Measurements from ENCODE around the gene UNC80. TPM values are rescaled to one million over a fixed set of nuclear protein-coding genes. Genes with fewer than 3 reads are reported as not detected.

Gene UNC80
- total and polyA plus RNA-seq, 2 donors (not counting 3 experiments of a cell fraction or from before 2014, with no cell fraction given), result not detected

DNA sequence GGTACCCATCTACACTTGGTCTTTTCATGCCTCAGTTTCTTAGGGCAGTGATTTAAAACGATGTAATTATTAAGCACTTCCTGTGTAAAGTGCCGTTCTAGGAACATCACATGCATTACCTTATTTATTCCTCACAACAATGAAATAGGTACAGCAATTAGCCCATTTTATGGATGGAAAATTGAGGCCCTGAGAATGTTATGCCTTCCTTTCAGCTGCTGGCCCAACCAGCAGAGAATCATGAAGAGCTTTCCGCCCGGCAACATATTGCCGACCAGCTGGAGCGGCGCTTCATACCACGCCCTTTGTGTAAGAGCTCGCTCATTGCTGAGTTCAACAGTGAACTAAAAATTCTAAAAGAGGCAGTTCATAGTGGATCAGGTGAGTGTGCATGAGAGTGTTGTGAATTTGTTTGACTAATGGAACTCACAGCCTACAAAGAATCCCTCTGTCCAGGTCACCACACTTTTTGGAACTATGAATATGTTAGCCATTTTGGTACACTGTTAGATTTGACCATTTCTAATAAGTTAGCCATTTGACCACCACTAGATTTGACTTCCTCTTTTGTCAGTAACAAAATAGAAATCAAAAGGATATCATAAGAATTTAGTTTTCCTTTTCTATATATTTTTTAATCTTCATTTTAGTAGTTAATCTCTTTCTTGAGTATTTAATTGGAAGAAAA is 205.2 kb downstream of the UNC80 start:
- TF ChIP-seq, protein P1, sequence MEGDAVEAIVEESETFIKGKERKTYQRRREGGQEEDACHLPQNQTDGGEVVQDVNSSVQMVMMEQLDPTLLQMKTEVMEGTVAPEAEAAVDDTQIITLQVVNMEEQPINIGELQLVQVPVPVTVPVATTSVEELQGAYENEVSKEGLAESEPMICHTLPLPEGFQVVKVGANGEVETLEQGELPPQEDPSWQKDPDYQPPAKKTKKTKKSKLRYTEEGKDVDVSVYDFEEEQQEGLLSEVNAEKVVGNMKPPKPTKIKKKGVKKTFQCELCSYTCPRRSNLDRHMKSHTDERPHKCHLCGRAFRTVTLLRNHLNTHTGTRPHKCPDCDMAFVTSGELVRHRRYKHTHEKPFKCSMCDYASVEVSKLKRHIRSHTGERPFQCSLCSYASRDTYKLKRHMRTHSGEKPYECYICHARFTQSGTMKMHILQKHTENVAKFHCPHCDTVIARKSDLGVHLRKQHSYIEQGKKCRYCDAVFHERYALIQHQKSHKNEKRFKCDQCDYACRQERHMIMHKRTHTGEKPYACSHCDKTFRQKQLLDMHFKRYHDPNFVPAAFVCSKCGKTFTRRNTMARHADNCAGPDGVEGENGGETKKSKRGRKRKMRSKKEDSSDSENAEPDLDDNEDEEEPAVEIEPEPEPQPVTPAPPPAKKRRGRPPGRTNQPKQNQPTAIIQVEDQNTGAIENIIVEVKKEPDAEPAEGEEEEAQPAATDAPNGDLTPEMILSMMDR (IDR thresholded peaks at IDR 0.05; ENCODE audit: extremely low read depth in 1 of 2, insufficient read depth in 1 of 2, low read depth in 1 of 2, low read length in 2 of 2), result no peak
- TF ChIP-seq, protein P2, sequence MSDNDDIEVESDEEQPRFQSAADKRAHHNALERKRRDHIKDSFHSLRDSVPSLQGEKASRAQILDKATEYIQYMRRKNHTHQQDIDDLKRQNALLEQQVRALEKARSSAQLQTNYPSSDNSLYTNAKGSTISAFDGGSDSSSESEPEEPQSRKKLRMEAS (IDR thresholded peaks at IDR 0.05; ENCODE audit: insufficient read depth, insufficient read length), result no peak
- TF ChIP-seq MYC (IDR thresholded peaks at IDR 0.05; ENCODE audit: low read depth, low read length) (no peak), POLR2AphosphoS5 (IDR thresholded peaks at IDR 0.05; ENCODE audit: insufficient read depth, low read depth, low read length) (no peak), FOS (IDR thresholded peaks at IDR 0.05; ENCODE audit: borderline replicate concordance, insufficient read depth, low read length) (no peak), POLR2A (IDR thresholded peaks at IDR 0.05; ENCODE audit: low read depth, low read length) (no peak), GATA2 (IDR thresholded peaks at IDR 0.05; ENCODE audit: insufficient read depth, insufficient read length, low read depth, low read length) (no peak), JUN (IDR thresholded peaks at IDR 0.05; ENCODE audit: borderline replicate concordance, insufficient read depth, insufficient read length, low read depth) (no peak), EZH2 (IDR thresholded peaks at IDR 0.05; ENCODE audit: borderline replicate concordance, low read depth, low read length, severe bottlenecking) (no peak)
- ChIA-PET POLR2A (no interaction called here), CTCF (interaction anchor here (1.0 to 10.4 kb wide), 11 partner anchors 9 to 1059 kb away, joined by 3 to 169 read pairs (median 7); no protein-coding TSS in a partner anchor)
- FAIRE-seq, result no peak
- Histone ChIP-seq H3K27me3 (ENCODE audit: control insufficient read depth in 2 of 2, insufficient read depth in 2 of 2, low read length in 2 of 2) (peaks cover 2 to 6% of the 10 kb centered on the region in 2 experiments), H3K9ac (replicated peaks; ENCODE audit: extremely low read depth, insufficient read depth, low read length) (no peak overlapping the region), H3K4me3 (replicated peaks in 1 of 3; ENCODE audit: insufficient read depth in 1 of 3, low read depth in 1 of 3, low read length in 3 of 3) (no peak overlapping the region), H3K4me1 (ENCODE audit: control insufficient read depth, extremely low read depth, insufficient read depth, low read length) (no peaks in the 10 kb centered on the region), H3K79me2 (ENCODE audit: control insufficient read depth, insufficient read depth, low read length) (no peaks in the 10 kb centered on the region), H3K9me1 (replicated peaks; ENCODE audit: control insufficient read depth, extremely low read depth, insufficient read depth, low read length) (no peaks in the 10 kb centered on the region), H3K36me3 (ENCODE audit: control insufficient read depth in 2 of 2, extremely low read depth in 1 of 2, insufficient read depth in 2 of 2, low read length in 2 of 2) (no peaks in the 10 kb centered on the region), H3K4me2 (ENCODE audit: insufficient read depth, low read length) (no peak overlapping the region), H3K27ac (ENCODE audit: insufficient read depth, low read depth, low read length) (no peak overlapping the region), H3K9me3 (replicated peaks; ENCODE audit: control insufficient read depth, insufficient read depth, low read length) (no peaks in the 10 kb centered on the region), H4K20me1 (replicated peaks; ENCODE audit: control insufficient read depth, extremely low read depth, insufficient read depth, low read length) (no peaks in the 10 kb centered on the region), H2AFZ (ENCODE audit: low read depth, low read length) (no peak overlapping the region)
- dilution Hi-C loops (cut with MboI; ENCODE audit: extremely low pct_ligation_motif_present, low sequenced_read_pairs) (no loop called here), intact Hi-C loops (cut with micrococcal nuclease) (loop anchor here (1.0 to 2.0 kb wide), 4 partner anchors 96 to 423 kb away; no protein-coding TSS in a partner anchor)
- no TSS peak for BruUV-seq (replicated peaks)
- no peak for DNase-seq (ENCODE audit: low read depth, low spot score)

All from endothelial cell of umbilical vein (primary cell).